ENCODE measurements around the gene EPB41L4A.

The EPB41L4A gene

GRCh38 chr5:112353678-112354077 is 65.4 kb downstream of the EPB41L4A start:
- no peaks in the 10 kb centered on the region for H3K4me1 Mint-ChIP-seq (ENCODE audit: low read depth)
- H3K9me3 Mint-ChIP-seq: no peaks in the 10 kb centered on the region
- H3K4me3 Mint-ChIP-seq: no peak overlapping the region
- H3K27ac Mint-ChIP-seq: no peak overlapping the region
- peaks cover 4% of the 10 kb centered on the region for H3K27me3 Mint-ChIP-seq
- DNase-seq: no peak
- H3K36me3 Mint-ChIP-seq (ENCODE audit: low read depth): no peaks in the 10 kb centered on the region

DNA sequence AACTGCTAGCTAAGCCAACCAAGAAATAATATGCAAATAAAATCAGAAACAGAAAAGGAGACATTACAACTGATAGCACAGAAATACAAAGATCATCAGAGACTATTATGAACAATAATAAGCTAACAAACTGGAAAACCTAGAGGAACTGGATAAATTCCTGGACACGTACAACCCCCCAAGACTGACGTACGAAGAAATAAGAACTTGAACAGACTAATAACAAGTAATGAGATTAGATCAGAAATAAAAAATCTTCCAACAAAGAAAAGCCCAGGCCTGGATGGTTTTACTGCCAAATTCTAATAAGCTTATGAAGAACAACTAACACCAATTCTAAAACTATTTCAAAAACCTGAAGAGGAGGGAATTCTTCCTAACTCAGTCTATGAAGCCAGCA is 67.9 kb downstream of the EPB41L4A start:
- H3K9me3 Mint-ChIP-seq: no peaks in the 10 kb centered on the region
- no peaks in the 10 kb centered on the region for H3K36me3 Mint-ChIP-seq (ENCODE audit: low read depth)
- H3K27me3 Mint-ChIP-seq: peaks cover 4% of the 10 kb centered on the region
- H3K4me1 Mint-ChIP-seq (ENCODE audit: low read depth): no peaks in the 10 kb centered on the region
- no peak overlapping the region for H3K4me3 Mint-ChIP-seq
- DNase-seq: no peak
- no peak overlapping the region for H3K27ac Mint-ChIP-seq

DNA sequence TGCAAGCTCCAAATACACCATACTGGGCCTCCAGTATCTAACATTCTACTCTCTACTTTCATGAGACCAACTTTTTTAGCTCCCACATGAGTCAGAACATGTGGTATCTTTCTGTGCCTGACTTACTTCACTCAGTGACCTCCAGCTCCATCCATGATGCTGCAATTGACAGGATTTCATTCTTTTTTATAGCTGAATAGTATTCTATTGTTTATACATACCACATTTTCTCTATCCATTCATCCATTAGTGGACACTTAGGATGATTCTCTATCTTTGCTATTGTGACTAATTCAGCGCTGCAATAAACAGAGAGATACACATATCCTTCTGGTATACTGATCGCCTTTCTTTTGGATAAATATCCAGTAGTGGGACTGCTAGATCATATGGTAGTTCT is 68.5 kb downstream of the EPB41L4A start:
- H3K27me3 Mint-ChIP-seq: peaks cover 3% of the 10 kb centered on the region
- H3K36me3 Mint-ChIP-seq (ENCODE audit: low read depth): no peaks in the 10 kb centered on the region
- no peak overlapping the region for H3K4me3 Mint-ChIP-seq
- no peaks in the 10 kb centered on the region for H3K4me1 Mint-ChIP-seq (ENCODE audit: low read depth)
- no peak overlapping the region for H3K27ac Mint-ChIP-seq
- H3K9me3 Mint-ChIP-seq: no peaks in the 10 kb centered on the region
- no peak for DNase-seq

- no peak for DNase-seq
- H3K4me3 Mint-ChIP-seq: no peak overlapping the region
- H3K36me3 Mint-ChIP-seq (ENCODE audit: low read depth): no peaks in the 10 kb centered on the region
- H3K27me3 Mint-ChIP-seq: peaks cover 2% of the 10 kb centered on the region
- no peaks in the 10 kb centered on the region for H3K4me1 Mint-ChIP-seq (ENCODE audit: low read depth)
- H3K27ac Mint-ChIP-seq: no peak overlapping the region
- no peaks in the 10 kb centered on the region for H3K9me3 Mint-ChIP-seq
These were observed 69.7 kb downstream of the EPB41L4A start for GRCh38 chr5:112349371-112349770.

GRCh38 chr5:112348915-112349314 is 70.2 kb downstream of the EPB41L4A start:
- DNase-seq: no peak
- Mint-ChIP-seq H3K27me3 (peaks cover 2% of the 10 kb centered on the region), H3K36me3 (ENCODE audit: low read depth) (no peaks in the 10 kb centered on the region), H3K4me1 (ENCODE audit: low read depth) (no peaks in the 10 kb centered on the region), H3K4me3 (no peak overlapping the region), H3K27ac (no peak overlapping the region), H3K9me3 (no peaks in the 10 kb centered on the region)

DNA sequence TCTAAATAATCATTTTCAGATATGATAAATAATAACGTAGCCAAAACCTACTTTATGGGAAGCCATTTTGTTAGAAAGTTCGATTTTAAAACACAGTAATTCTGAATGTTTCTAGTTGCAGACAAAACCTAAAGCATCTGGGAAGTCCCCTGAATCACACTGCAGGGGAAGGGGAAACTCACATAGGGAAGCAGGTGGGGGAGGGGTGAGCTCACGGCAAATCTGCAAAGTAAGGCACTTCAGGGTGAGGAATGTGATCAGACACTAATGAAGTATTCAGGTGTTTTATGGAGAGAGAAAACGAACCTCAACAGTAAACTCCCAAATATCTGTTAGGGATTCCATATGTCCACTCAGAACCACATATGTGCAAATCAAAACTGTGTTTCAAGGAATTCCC is 70.7 kb downstream of the EPB41L4A start:
- no peaks in the 10 kb centered on the region for H3K36me3 Mint-ChIP-seq (ENCODE audit: low read depth)
- H3K4me1 Mint-ChIP-seq (ENCODE audit: low read depth): no peaks in the 10 kb centered on the region
- no peaks in the 10 kb centered on the region for H3K9me3 Mint-ChIP-seq
- H3K4me3 Mint-ChIP-seq: no peak overlapping the region
- H3K27me3 Mint-ChIP-seq: peaks cover 2% of the 10 kb centered on the region
- no peak overlapping the region for H3K27ac Mint-ChIP-seq
- no peak for DNase-seq

DNA sequence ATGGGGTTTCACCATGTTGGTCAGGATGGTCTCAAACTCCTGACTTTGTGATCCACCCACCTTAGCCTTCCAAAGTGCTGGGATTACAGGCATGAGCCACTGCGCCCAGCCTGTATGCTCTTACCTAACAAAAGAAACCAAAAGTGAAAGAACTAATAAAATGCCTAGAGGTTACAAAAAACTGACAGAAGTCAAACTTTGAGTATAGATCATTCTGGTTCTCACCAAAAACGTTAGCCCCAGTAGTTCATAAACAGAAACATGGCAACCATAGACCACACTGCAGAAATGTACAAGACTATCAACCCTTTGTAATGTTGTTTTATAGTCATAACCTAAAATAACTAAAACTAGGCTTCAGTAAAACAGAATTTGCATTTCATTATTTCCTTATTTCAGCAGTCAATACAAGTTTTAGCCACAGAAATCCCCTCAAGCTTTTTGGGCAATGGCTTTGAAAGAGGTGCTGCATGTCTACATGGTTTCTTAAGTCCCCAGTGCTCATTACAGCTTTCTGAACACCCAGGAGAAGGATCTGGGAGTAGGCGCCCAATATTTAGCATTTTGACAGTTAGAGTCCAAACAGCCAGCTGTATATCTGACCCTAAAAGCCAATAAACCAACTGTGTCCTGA is 72.5 kb downstream of the EPB41L4A start:
- Mint-ChIP-seq H3K27me3 (peaks cover 2% of the 10 kb centered on the region), H3K36me3 (ENCODE audit: low read depth) (no peaks in the 10 kb centered on the region), H3K4me1 (ENCODE audit: low read depth) (no peaks in the 10 kb centered on the region), H3K9me3 (no peaks in the 10 kb centered on the region), H3K27ac (no peak overlapping the region), H3K4me3 (no peak overlapping the region)
- DNase-seq: no peak

DNA sequence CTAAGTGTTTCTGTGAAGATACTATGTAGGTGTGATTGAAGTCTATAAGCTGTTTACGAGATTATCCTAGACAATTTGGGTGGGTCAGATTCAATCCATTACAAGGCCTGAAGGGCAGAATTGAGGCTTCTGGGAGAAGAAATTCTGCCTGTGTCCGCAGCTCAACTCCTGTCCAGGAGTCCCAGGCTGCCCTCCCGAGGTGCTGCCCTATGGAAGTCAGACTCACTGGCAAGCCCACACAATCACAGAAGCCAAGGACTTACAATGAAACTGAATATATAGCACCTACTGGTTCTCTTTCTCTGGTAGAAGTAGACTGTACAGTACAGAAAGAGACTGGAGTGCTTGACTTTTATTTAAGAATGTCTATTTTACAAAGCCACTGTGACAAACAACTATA is 74.5 kb downstream of the EPB41L4A start:
- H3K27ac Mint-ChIP-seq: no peak overlapping the region
- peaks cover 2% of the 10 kb centered on the region for H3K27me3 Mint-ChIP-seq
- H3K4me1 Mint-ChIP-seq (ENCODE audit: low read depth): no peaks in the 10 kb centered on the region
- DNase-seq: no peak
- H3K9me3 Mint-ChIP-seq: no peaks in the 10 kb centered on the region
- no peaks in the 10 kb centered on the region for H3K36me3 Mint-ChIP-seq (ENCODE audit: low read depth)
- no peak overlapping the region for H3K4me3 Mint-ChIP-seq

DNA sequence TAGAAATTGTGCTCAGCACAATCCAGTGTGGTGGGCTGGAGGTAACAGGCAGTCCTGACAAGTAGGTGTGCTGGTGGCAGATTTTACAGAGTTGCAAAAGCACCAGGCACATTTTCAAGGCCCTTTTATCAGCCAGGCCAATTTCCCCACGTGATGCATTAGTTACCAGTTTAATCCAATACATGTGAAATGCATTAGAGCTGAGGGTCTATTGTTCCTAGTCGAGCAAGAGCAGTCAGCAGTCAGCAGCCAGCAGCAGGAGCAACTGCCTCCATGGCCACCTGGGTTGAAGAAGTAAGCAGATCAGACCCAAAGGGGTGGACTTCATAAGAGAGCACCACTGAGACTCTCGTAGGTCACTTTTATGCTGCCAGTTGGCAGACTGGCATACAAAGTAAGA is 76.7 kb downstream of the EPB41L4A start:
- H3K36me3 Mint-ChIP-seq (ENCODE audit: low read depth): no peaks in the 10 kb centered on the region
- H3K27ac Mint-ChIP-seq: no peak overlapping the region
- no peaks in the 10 kb centered on the region for H3K4me1 Mint-ChIP-seq (ENCODE audit: low read depth)
- no peak overlapping the region for H3K4me3 Mint-ChIP-seq
- H3K9me3 Mint-ChIP-seq: no peaks in the 10 kb centered on the region
- no peak for DNase-seq
- peaks cover 2% of the 10 kb centered on the region for H3K27me3 Mint-ChIP-seq

DNA sequence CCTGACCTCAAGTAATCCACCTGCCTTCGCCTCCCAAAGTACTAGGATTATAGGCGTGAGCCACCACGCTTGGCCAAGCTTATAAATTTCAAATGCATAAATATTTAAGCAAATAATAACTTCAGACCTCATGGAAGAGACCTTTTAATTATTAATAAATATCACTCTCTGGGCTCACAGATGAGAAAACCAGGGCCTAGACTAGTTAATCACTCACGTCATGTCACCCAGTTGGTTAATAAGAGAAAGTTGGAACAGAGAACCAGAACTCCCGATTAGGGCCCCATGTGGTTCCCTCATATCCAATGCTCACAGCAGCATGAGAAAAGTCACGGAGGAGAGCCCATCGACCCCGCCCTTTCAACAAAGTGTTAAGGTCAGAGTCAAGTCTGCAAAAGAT is 79.3 kb downstream of the EPB41L4A start:
- no peak overlapping the region for H3K4me3 Mint-ChIP-seq

GRCh38 chr5:112338681-112339337 is 80.3 kb downstream of the EPB41L4A start:
- peaks cover 7% of the 10 kb centered on the region for H3K27me3 Mint-ChIP-seq
- H3K4me1 Mint-ChIP-seq (ENCODE audit: low read depth): no peaks in the 10 kb centered on the region
- no peak overlapping the region for H3K4me3 Mint-ChIP-seq
- DNase-seq: no peak
- no peaks in the 10 kb centered on the region for H3K9me3 Mint-ChIP-seq
- H3K36me3 Mint-ChIP-seq (ENCODE audit: low read depth): no peaks in the 10 kb centered on the region
- no peak overlapping the region for H3K27ac Mint-ChIP-seq

More for the DNA sequence above, 79.3 kb downstream of the EPB41L4A start:
- Mint-ChIP-seq H3K4me1 (ENCODE audit: low read depth) (no peaks in the 10 kb centered on the region), H3K9me3 (no peaks in the 10 kb centered on the region), H3K27ac (no peak overlapping the region), H3K36me3 (ENCODE audit: low read depth) (no peaks in the 10 kb centered on the region), H3K27me3 (peaks cover 9% of the 10 kb centered on the region)
- DNase-seq: no peak

DNA sequence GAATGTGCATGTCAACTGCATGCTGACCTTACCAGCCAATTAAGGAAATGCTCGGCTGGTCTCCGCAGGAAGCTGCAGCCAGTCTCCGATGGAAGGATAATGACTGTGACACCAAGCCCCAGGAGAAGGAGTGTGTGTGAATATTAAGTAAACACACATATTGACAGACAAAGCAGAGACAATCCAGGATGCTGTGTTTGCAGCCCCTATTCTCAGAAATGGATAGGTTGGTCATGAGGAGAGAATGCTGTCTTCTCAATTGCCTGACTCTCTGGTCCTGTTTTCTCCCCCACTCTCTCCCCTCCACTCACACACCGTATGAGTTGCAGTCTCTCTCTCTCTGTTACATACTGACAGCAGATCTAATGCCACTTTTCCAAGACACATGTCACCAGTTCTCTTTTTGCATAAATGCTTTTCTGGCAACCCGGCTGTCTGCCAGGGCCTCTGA is 85.7 kb downstream of the EPB41L4A start:
- DNase-seq: no peak
- peaks cover 32% of the 10 kb centered on the region for H3K27me3 Mint-ChIP-seq
- H3K9me3 Mint-ChIP-seq: no peaks in the 10 kb centered on the region
- H3K27ac Mint-ChIP-seq: no peak overlapping the region
- no peaks in the 10 kb centered on the region for H3K36me3 Mint-ChIP-seq (ENCODE audit: low read depth)
- H3K4me1 Mint-ChIP-seq (ENCODE audit: low read depth): peaks cover 7% of the 10 kb centered on the region
- no peak overlapping the region for H3K4me3 Mint-ChIP-seq

GRCh38 chr5:112331892-112332291 is 87.2 kb downstream of the EPB41L4A start:
- no peak for DNase-seq
- H3K9me3 Mint-ChIP-seq: no peaks in the 10 kb centered on the region
- no peak overlapping the region for H3K4me3 Mint-ChIP-seq
- H3K27ac Mint-ChIP-seq: no peak overlapping the region
- peaks cover 7% of the 10 kb centered on the region for H3K4me1 Mint-ChIP-seq (ENCODE audit: low read depth)
- peaks cover 32% of the 10 kb centered on the region for H3K27me3 Mint-ChIP-seq
- H3K36me3 Mint-ChIP-seq (ENCODE audit: low read depth): no peaks in the 10 kb centered on the region

DNA sequence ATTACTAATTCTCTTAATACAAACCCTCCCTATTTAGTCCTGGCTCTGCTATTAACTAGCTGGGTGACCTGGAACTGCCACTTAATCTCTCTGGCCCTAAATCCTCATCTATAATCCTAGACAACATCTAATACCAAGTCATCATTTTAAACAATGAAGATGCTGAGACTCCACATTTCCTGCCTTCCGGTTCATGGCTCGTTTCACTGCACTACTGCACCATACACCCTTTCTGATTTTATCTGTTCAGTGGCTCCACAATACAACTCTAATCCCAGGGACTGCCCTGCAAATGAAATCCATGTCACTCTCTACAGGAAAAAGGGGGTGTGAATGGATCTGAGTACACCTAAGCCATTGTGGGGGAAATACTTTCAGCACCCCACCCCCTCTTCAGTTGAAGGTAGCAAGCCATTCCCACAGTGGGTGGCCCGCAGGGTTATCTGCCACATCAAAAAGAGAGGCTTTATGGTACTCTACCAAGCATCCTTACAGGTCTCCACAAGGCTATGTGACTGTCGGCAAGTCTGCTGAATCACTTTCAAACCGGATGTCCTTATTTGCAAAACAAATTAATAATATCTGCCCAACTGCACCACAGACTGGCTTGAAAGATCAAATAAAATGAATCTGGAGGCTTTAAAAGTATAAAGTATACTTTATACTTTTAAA is 89.5 kb downstream of the EPB41L4A start:
- no peak overlapping the region for H3K27ac Mint-ChIP-seq
- H3K27me3 Mint-ChIP-seq: peaks cover 25% of the 10 kb centered on the region
- H3K4me1 Mint-ChIP-seq (ENCODE audit: low read depth): peaks cover 7% of the 10 kb centered on the region
- no peak overlapping the region for H3K4me3 Mint-ChIP-seq
- DNase-seq: no peak
- H3K9me3 Mint-ChIP-seq: no peaks in the 10 kb centered on the region
- no peaks in the 10 kb centered on the region for H3K36me3 Mint-ChIP-seq (ENCODE audit: low read depth)

DNA sequence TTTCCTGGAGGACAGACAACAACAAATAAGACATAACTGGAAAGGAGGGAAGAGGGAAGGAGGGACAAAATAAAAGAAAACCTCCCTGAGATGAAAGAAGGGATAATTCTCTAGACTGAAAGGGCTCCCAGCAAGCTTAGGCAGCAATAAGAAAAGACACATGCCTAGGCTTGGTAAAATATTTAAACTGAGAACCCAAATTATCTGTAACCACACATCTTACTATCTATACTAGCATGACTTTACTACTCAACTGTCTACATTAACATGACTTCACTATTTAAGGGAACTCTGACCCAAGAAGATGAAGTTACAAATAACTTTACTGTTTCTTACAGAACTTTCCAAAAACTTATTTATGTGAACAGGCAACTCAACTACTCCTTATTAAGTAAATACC is 95.9 kb downstream of the EPB41L4A start:
- no peak for DNase-seq
- Mint-ChIP-seq H3K4me3 (no peak overlapping the region), H3K27ac (no peak overlapping the region), H3K9me3 (no peaks in the 10 kb centered on the region), H3K4me1 (ENCODE audit: low read depth) (no peaks in the 10 kb centered on the region), H3K36me3 (ENCODE audit: low read depth) (no peaks in the 10 kb centered on the region), H3K27me3 (peaks cover 14% of the 10 kb centered on the region)

Measured in activated T-cell treated with anti-CD3 and anti-CD28 coated beads, Interleukin-2, amount 50 U/mL, for 24 hours (primary cell).